ENCODE results near the gene MAB21L4. TPM values are rescaled to one million over a fixed set of nuclear protein-coding genes. Genes with fewer than 3 reads are reported as not detected.

MAB21L4 gene
- polyA plus RNA-seq, 1 experiment, result not detected

DNA sequence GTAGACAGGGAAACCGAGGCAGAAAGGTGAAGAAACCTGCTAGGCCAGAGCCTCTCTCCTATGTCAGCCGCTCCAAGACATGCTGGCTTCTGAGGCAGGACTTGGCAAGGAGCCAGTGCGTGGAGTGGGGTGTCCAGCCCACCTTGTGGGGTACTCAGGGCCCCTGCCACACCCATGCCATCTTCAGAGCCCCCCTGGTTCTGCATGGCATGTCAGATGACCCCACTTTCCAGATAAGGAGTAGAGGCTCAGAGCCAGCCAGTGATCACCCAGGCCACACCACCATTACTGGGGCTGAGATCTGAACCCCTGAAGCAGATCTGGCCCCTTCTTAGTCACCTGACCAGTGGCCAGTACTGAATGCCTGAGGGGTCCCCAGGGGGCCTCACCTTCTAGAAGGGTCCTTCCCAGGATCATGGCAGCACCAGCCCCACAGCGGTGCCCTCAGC, 24.9 kb upstream of the MAB21L4 start:
- Histone ChIP-seq H3K9me3 (ENCODE audit: control insufficient read depth, insufficient read depth, low read length) (no peaks in the 10 kb centered on the region; the same call in 1 of the 2 replicates), H3K27ac (ENCODE audit: low read depth, low read length) (peak overlapping the region; percentile 99), H3K27me3 (ENCODE audit: control insufficient read depth, insufficient read depth, low read length) (no peaks in the 10 kb centered on the region), H3K4me3 (ENCODE audit: low read depth, low read length) (no peak overlapping the region)
- TF ChIP-seq, protein P1, sequence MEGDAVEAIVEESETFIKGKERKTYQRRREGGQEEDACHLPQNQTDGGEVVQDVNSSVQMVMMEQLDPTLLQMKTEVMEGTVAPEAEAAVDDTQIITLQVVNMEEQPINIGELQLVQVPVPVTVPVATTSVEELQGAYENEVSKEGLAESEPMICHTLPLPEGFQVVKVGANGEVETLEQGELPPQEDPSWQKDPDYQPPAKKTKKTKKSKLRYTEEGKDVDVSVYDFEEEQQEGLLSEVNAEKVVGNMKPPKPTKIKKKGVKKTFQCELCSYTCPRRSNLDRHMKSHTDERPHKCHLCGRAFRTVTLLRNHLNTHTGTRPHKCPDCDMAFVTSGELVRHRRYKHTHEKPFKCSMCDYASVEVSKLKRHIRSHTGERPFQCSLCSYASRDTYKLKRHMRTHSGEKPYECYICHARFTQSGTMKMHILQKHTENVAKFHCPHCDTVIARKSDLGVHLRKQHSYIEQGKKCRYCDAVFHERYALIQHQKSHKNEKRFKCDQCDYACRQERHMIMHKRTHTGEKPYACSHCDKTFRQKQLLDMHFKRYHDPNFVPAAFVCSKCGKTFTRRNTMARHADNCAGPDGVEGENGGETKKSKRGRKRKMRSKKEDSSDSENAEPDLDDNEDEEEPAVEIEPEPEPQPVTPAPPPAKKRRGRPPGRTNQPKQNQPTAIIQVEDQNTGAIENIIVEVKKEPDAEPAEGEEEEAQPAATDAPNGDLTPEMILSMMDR (IDR thresholded peaks at IDR 0.05; ENCODE audit: low read depth, low read length), result no peak
- no peak for DNase-seq (ENCODE audit: low read depth, low spot score)
- POLR2A ChIA-PET, result interaction anchor here (1.1 kb wide), 1 partner anchor 72 kb away, joined by 3 read pairs; no protein-coding TSS in a partner anchor
- CTCF ChIA-PET, result no interaction called here

DNA sequence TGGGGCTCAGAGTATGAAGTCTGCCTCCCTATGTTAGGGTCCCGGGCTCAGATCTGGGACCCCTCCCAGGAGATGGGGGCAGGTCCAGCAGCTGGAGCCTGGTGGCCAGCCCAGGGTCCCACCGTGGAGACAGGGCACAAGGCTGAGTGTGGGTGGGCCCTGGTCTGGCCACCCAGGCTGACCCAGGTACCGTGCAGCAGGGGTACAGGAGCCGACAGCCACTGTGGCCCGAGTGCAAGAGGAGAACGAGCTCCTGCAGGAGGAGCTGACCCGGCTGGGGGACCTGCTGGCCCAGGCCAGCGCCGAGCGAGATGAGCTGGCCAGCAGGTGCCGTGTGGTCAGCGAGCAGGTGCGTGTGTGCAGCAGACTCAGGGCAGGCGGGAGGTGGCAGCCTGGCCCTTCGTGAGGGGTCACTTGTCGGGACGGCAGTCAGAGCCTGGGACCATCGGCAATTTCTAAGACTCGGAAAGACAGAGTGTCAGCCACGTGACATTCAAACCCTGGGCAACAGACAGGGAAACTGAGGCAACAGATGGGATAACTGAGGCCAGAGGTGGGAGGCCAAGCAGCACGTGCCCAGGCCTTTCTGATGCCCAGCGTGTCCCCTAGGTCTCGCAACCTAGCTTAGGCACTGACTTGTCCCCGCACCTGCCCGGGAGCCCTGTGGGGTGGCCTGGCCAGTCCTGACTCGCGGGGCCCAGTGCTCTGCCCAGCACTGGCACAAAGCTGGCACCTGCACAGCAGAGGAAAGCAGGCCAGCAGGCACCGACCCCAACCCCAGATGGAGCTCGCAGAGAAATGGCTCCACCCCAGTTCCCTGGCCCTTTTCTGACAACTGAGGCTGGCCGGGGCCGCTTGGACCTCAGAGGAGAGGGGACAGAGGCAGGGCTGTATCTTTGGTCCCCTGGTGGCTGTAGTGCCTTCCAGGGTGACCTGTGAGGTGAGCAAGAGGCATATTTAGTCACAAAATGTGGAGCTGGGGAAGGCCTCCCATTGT, 24.1 kb upstream of the MAB21L4 start:
- Histone ChIP-seq H3K9me3 (ENCODE audit: control insufficient read depth, insufficient read depth, low read length) (no peaks in the 10 kb centered on the region; the same call in 1 of the 2 replicates), H3K27me3 (ENCODE audit: control insufficient read depth, insufficient read depth, low read length) (no peaks in the 10 kb centered on the region), H3K27ac (ENCODE audit: low read depth, low read length) (peak overlapping the region; percentile 99), H3K4me3 (ENCODE audit: low read depth, low read length) (no peak overlapping the region)
- no peak for DNase-seq (ENCODE audit: low read depth, low spot score)
- ChIA-PET POLR2A (no interaction called here), CTCF (no interaction called here)
- TF ChIP-seq, protein P1 (IDR thresholded peaks at IDR 0.05; ENCODE audit: low read depth, low read length), result no peak

DNA sequence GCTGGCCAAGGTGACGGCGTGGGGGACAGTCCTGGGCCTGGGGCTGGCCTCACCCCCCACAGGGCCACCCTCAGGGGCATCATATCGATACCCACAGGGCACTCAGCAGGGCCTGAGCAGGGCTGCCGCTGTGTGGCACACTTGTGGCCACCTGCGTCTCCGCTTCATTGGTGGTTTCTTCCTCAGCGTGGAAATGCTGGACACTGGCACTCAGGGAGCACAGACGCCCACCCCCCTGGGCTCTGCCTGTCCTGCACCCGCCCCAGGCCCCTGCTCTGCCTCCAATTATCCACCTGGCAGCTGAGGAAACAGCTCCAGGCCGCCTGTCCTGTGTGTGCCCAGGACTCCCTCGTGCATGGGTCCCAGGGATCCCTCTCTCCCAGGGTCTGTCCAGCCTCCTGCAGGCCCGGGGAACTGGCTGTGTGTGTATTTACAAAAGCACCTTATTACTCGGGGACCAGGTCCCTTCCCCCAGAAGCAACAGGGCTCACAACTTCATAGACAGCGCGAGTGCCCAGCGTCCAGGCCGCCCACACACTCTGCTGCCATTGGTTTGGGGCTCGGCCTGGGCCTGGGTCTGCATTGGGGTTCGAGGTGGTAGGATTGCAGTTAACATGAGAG, 23.3 kb upstream of the MAB21L4 start:
- no peaks in the 10 kb centered on the region; the same call in 1 of the 2 replicates for H3K9me3 ChIP-seq (ENCODE audit: control insufficient read depth, insufficient read depth, low read length)
- ChIA-PET CTCF (no interaction called here), POLR2A (no interaction called here)
- no peak for DNase-seq (ENCODE audit: low read depth, low spot score)
- TF ChIP-seq, protein P1 (IDR thresholded peaks at IDR 0.05; ENCODE audit: low read depth, low read length), result no peak
- no peaks in the 10 kb centered on the region for H3K27me3 ChIP-seq (ENCODE audit: control insufficient read depth, insufficient read depth, low read length)
- no peak overlapping the region for H3K27ac ChIP-seq (ENCODE audit: low read depth, low read length)
- H3K4me3 ChIP-seq (ENCODE audit: low read depth, low read length), result no peak overlapping the region

DNA sequence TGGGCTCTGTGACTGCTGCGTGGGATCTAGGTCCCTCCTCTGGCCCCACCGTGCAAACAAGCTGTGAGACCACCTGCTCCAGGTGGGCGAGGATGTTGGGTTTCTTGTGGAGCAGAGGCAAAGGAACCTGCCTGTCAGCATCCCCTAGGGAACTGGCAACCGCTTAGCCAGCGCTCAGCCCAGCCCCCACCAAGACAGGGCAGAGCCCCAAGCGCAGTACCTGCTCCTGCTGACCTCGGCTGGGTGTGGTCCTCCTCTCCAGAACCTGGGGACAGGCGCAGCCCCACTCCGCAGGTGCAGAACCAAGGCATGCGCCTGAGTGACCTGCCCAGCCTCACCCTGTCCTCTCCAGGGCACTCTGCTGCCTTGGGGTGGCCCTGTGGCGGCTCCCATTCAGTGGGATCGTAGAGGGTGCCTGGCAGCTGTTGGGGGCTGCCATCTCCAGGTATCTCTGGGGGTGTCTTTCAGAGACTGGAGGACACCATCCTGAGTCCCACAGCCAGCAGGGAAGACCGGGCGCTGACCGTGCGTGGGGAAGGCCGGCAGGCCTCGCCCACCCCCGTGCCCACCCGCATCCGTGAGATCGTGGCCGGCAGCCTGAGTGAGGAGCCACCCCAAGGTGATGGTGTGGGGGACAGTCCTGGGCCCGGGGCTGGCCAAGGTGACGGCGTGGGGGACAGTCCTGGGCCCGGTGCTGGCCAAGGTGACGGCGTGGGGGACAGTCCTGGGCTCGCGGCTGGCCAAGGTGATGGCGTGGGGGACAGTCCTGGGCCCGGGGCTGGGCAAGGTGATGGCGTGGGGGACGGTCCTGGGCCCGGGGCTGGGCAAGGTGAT, 22.5 kb upstream of the MAB21L4 start:
- ChIA-PET POLR2A (no interaction called here), CTCF (no interaction called here)
- no peak for DNase-seq (ENCODE audit: low read depth, low spot score)
- Histone ChIP-seq H3K27ac (ENCODE audit: low read depth, low read length) (no peak overlapping the region), H3K9me3 (ENCODE audit: control insufficient read depth, insufficient read depth, low read length) (no peaks in the 10 kb centered on the region; the same call in 1 of the 2 replicates), H3K4me3 (ENCODE audit: low read depth, low read length) (no peak overlapping the region), H3K27me3 (ENCODE audit: control insufficient read depth, insufficient read depth, low read length) (no peaks in the 10 kb centered on the region)
- TF ChIP-seq, protein P1 (IDR thresholded peaks at IDR 0.05; ENCODE audit: low read depth, low read length), result no peak

All from AG04450 (cell line).